PFSK-1 (cell line): Measurements from ENCODE around the gene ATRIP.

Experiments
- FOXP2 ChIP-seq: optimal IDR thresholded peaks from 2 replicates; pipeline ENCODE3; 2011; ENCODE audit warnings: borderline replicate concordance, control low read depth, inconsistent platforms; ENCODE audit not compliant: insufficient read depth; ENCODE audit errors: extremely low read length, extremely low read depth
- POLR2AphosphoS5 ChIP-seq: IDR thresholded peaks from 2 replicates; pipeline ENCODE4 v1.6.1; 2012; ENCODE audit warnings: low read depth, mild to moderate bottlenecking, control low read depth, low read length, moderate library complexity
- REST ChIP-seq, 2 experiments: IDR thresholded peaks; 2 replicates each; pipeline versions ENCODE4 v1.6.1 to v1.8.0; 2011 to 2012; ENCODE audit warnings: low read depth in 2 of 2, low read length in 2 of 2, control low read depth in 1 of 2, inconsistent platforms in 1 of 2, mild to moderate bottlenecking in 1 of 2, moderate library complexity in 1 of 2; ENCODE audit not compliant: insufficient read depth in 1 of 2
- SIN3A ChIP-seq: IDR thresholded peaks from 2 replicates; pipeline ENCODE4 v1.6.1; 2012; ENCODE audit warnings: mild to moderate bottlenecking, low read length, moderate library complexity, borderline replicate concordance; ENCODE audit not compliant: insufficient read depth
- TAF1 ChIP-seq: IDR thresholded peaks from 2 replicates; pipeline ENCODE4 v1.6.1; 2012; ENCODE audit warnings: low read length, control low read depth, borderline replicate concordance; ENCODE audit not compliant: insufficient read depth

Gene ATRIP

GRCh38 chr3:48474619-48475018, 28.1 kb downstream of the ATRIP start:
- no peak for TF ChIP-seq SIN3A
- no peak for TF ChIP-seq POLR2AphosphoS5
- no peak for TF ChIP-seq REST (IDR thresholded peaks at IDR 0.05; ENCODE audit: insufficient read depth in 1 of 2, low read depth in 2 of 2, low read length in 2 of 2)
- no peak for TF ChIP-seq TAF1
- no peak for TF ChIP-seq FOXP2

- TF ChIP-seq POLR2AphosphoS5 (no peak), TAF1 (no peak), SIN3A (no peak), FOXP2 (no peak), REST (IDR thresholded peaks at IDR 0.05; ENCODE audit: insufficient read depth in 1 of 2, low read depth in 2 of 2, low read length in 2 of 2) (no peak)
Observed at GRCh38 chr3:48475188-48475587, 28.7 kb downstream of the ATRIP start.

- TF ChIP-seq SIN3A (no peak), POLR2AphosphoS5 (no peak), TAF1 (no peak)
Observed at GRCh38 chr3:48476426-48477053, 30.0 kb downstream of the ATRIP start.

GRCh38 chr3:48477959-48478520, 31.5 kb downstream of the ATRIP start:
- TF ChIP-seq REST (IDR thresholded peaks at IDR 0.05; ENCODE audit: insufficient read depth in 1 of 2, low read depth in 2 of 2, low read length in 2 of 2) (no peak), TAF1 (no peak), POLR2AphosphoS5 (no peak), FOXP2 (no peak), SIN3A (no peak)

GRCh38 chr3:48478626-48479555, 32.4 kb downstream of the ATRIP start:
- TF ChIP-seq POLR2AphosphoS5 (no peak), TAF1 (no peak), SIN3A (no peak), REST (IDR thresholded peaks at IDR 0.05; ENCODE audit: insufficient read depth in 1 of 2, low read depth in 2 of 2, low read length in 2 of 2) (no peak), FOXP2 (no peak)
